Esophagus muscularis mucosa (tissue), 3 donors: ENCODE measurements around the gene SLC25A14.

Experiments used
- CTCF ChIP-seq, 3 experiments: fragments of 200-600 bp in 2 of 3; fragments of 450-650 bp in 1 of 3; sonication (generic) in 2 of 3; IDR thresholded peaks; one replicate each; pipeline ENCODE4 v1.5.1; 2017 to 2019; ENCODE audit warnings: antibody characterized with exemption in 3 of 3, mild to moderate bottlenecking in 2 of 3, moderate library complexity in 1 of 3
- POLR2A ChIP-seq: fragments of 450-650 bp; IDR thresholded peaks from one replicate; pipeline ENCODE4 v1.6.1; 2017; ENCODE audit warnings: antibody characterized with exemption, moderate library complexity, mild to moderate bottlenecking, low read depth
- POLR2AphosphoS5 ChIP-seq, 2 donors: sonication (generic); formaldehyde crosslinking; IDR thresholded peaks; one replicate each; pipeline ENCODE4 v1.6.1; 2017; ENCODE audit warnings: antibody characterized with exemption in 2 of 2

- no peak for TF ChIP-seq CTCF (IDR thresholded peaks at IDR 0.05)
- no peak for TF ChIP-seq POLR2A
- TF ChIP-seq POLR2AphosphoS5 (IDR thresholded peaks at IDR 0.05) = no peak
Observed at GRCh38 chrX:130300010-130300282, 39.8 kb upstream of the SLC25A14 start.
